Trophoblast cell (in vitro differentiated cells and primary cell): ENCODE results near the gene GNB1.

Experiments used
- DNase-seq, 2 donors: peaks; one replicate each; pipeline ENCODE4 v3.0.0-alpha.2; 2016
- H2AFZ ChIP-seq: 2 replicates; pipeline ENCODE4 v1.6.1; 2013; ENCODE audit warnings: low read length, moderate library complexity, mild to moderate bottlenecking; ENCODE audit not compliant: insufficient read depth, poor library complexity
- H2AK5ac ChIP-seq: 2 replicates; pipeline ENCODE4 v1.6.1; 2013; ENCODE audit warnings: mild to moderate bottlenecking, low read length
- H2BK120ac ChIP-seq: 2 replicates; pipeline ENCODE4 v1.6.1; 2013; ENCODE audit warnings: low read length, mild to moderate bottlenecking, moderate library complexity; ENCODE audit not compliant: insufficient read depth, poor library complexity
- H2BK12ac ChIP-seq: 2 replicates; pipeline ENCODE4 v1.6.1; 2013; ENCODE audit warnings: mild to moderate bottlenecking, low read length, moderate library complexity
- H2BK5ac ChIP-seq: 2 replicates; pipeline ENCODE4 v1.6.1; 2013; ENCODE audit warnings: low read length, low read depth, moderate library complexity, mild to moderate bottlenecking; ENCODE audit not compliant: poor library complexity
- H3K14ac ChIP-seq: 2 replicates; pipeline ENCODE4 v1.6.1; 2013; ENCODE audit warnings: mild to moderate bottlenecking, low read length
- H3K18ac ChIP-seq: 2 replicates; pipeline ENCODE4 v1.6.1; 2013; ENCODE audit warnings: mild to moderate bottlenecking, low read length
- H3K23ac ChIP-seq: 2 replicates; pipeline ENCODE4 v1.6.1; 2013; ENCODE audit warnings: low read length
- H3K27ac ChIP-seq: 2 replicates; pipeline ENCODE4 v1.5.1; 2013; ENCODE audit warnings: low read depth, mild to moderate bottlenecking, inconsistent platforms, low read length, moderate library complexity
- H3K27me3 ChIP-seq: 2 replicates; pipeline ENCODE4 v1.6.1; 2013; ENCODE audit warnings: inconsistent platforms, mild to moderate bottlenecking, low read length, moderate library complexity; ENCODE audit not compliant: insufficient read depth
- H3K36me3 ChIP-seq, 2 experiments: 1 replicate in 1 of 2; 2 replicates in 1 of 2; pipeline ENCODE4 v1.6.1; 2013; ENCODE audit warnings: low read length in 2 of 2, mild to moderate bottlenecking in 2 of 2, moderate library complexity in 1 of 2; ENCODE audit not compliant: insufficient read depth in 2 of 2, control insufficient read depth in 1 of 2
- H3K4ac ChIP-seq: 2 replicates; pipeline ENCODE4 v1.6.1; 2013; ENCODE audit warnings: low read depth, mild to moderate bottlenecking, low read length, moderate library complexity
- H3K4me1 ChIP-seq, 2 experiments: 1 replicate in 1 of 2; 2 replicates in 1 of 2; pipeline ENCODE4 v1.6.1; 2013; ENCODE audit warnings: low read length in 2 of 2, mild to moderate bottlenecking in 2 of 2, moderate library complexity in 1 of 2; ENCODE audit not compliant: insufficient read depth in 2 of 2, control insufficient read depth in 1 of 2
- H3K4me2 ChIP-seq: 2 replicates; pipeline ENCODE4 v1.6.1; 2013; ENCODE audit warnings: inconsistent platforms, mild to moderate bottlenecking, low read length, moderate library complexity
- H3K4me3 ChIP-seq: 2 replicates; pipeline ENCODE4 v1.5.1; 2013; ENCODE audit warnings: mild to moderate bottlenecking, low read depth, low read length, inconsistent platforms
- H3K79me1 ChIP-seq: one replicate; pipeline ENCODE4 v1.6.1; 2013; ENCODE audit warnings: low read length
- H3K79me2 ChIP-seq: 2 replicates; pipeline ENCODE4 v1.6.1; 2013; ENCODE audit warnings: low read length, mild to moderate bottlenecking; ENCODE audit not compliant: control insufficient read depth, insufficient read depth, poor library complexity
- H3K9ac ChIP-seq: 2 replicates; pipeline ENCODE4 v1.6.1; 2013; ENCODE audit warnings: mild to moderate bottlenecking, low read length
- H3K9me3 ChIP-seq: 2 replicates; pipeline ENCODE4 v1.6.1; 2013; ENCODE audit warnings: low read depth, mild to moderate bottlenecking, control low read depth, inconsistent platforms, low read length; ENCODE audit not compliant: insufficient read depth
- H4K12ac ChIP-seq: 2 replicates; pipeline ENCODE4 v1.6.1; 2013; ENCODE audit warnings: low read depth, mild to moderate bottlenecking, low read length, moderate library complexity
- H4K8ac ChIP-seq: 2 replicates; pipeline ENCODE4 v1.6.1; 2013; ENCODE audit warnings: low read depth, mild to moderate bottlenecking, low read length, moderate library complexity
- H4K91ac ChIP-seq: one replicate; pipeline ENCODE4 v1.6.1; 2013; ENCODE audit warnings: low read depth, mild to moderate bottlenecking, low read length, moderate library complexity
- WGBS: extraction: QIAGEN DNeasy Blood & Tissue Kit; methylation state at CpG from one replicate; pipeline ENCODE4 v1.1.7; 2013; ENCODE audit warnings: missing lambda C conversion rate; ENCODE audit not compliant: insufficient read length, insufficient coverage; ENCODE audit errors: extremely low coverage; 5-methylcytosine and 5-hydroxymethylcytosine counted together

Gene GNB1

DNA sequence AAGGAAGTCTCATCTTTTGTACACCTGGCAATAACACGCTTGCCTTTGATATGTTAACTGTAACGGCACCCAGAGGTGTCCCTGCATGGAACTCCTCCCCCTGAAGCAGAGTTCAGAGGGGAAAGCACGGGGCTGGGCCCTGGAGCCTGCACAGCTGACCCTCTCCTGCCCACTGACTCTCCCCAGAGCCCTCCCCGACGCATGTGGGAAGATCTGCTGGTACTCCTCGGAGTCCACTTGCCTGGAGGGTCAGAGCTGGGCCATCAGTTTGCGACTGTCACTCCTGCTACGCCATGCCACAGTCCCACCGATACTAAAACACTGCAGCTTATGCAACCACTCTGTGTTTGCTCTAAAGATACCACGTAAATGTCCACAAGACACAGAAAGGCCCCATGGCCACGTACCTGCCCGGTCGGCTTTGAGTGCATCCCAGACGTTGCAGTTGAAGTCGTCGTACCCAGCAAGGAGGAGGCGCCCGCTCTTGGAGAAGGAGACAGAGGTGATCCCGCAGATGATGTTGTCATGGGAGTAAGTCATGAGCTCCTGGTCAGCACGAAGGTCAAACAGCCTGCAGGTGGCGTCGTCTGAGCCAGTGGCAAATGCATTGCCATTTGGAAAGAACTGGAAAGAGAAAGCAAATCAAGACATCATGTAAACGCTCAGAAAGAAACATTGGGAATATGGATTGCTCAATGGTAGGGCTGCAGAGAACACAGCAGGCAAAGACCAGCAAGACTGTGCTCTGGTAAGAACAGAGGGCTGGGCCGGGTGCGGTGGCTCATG lies 102.0 kb downstream of the GNB1 start:
- H4K12ac ChIP-seq: no peak overlapping the region
- H3K23ac ChIP-seq: no peak overlapping the region
- H2BK120ac ChIP-seq: no peak overlapping the region
- no peak overlapping the region for H4K8ac ChIP-seq
- peaks cover 72 to 80% of the 10 kb centered on the region in 2 experiments for H3K36me3 ChIP-seq
- H3K79me2 ChIP-seq: no peaks in the 10 kb centered on the region
- no peak overlapping the region for H3K18ac ChIP-seq
- no peaks in the 10 kb centered on the region for H3K27me3 ChIP-seq
- no peak overlapping the region for H2AK5ac ChIP-seq
- no peak overlapping the region for H2AFZ ChIP-seq
- H3K14ac ChIP-seq: no peak overlapping the region
- DNase-seq: peak in 1 of 2 donors; percentile 54
- H3K4me2 ChIP-seq: no peak overlapping the region
- no peaks in the 10 kb centered on the region for H3K4me1 ChIP-seq
- H3K9ac ChIP-seq: no peak overlapping the region
- no peak overlapping the region for H3K4me3 ChIP-seq
- no peak overlapping the region for H3K4ac ChIP-seq
- H2BK12ac ChIP-seq: no peak overlapping the region
- H2BK5ac ChIP-seq: no peak overlapping the region
- WGBS: no CpG with 5 or more reads among the region's 25 CpGs
- H4K91ac ChIP-seq: no peak overlapping the region
- peaks cover 2% of the 10 kb centered on the region for H3K9me3 ChIP-seq
- no peaks in the 10 kb centered on the region for H3K79me1 ChIP-seq
- no peak overlapping the region for H3K27ac ChIP-seq

- H3K79me2 ChIP-seq: no peaks in the 10 kb centered on the region
- no peak overlapping the region for H2BK5ac ChIP-seq
- no peak overlapping the region for H4K91ac ChIP-seq
- H3K23ac ChIP-seq: no peak overlapping the region
- no peaks in the 10 kb centered on the region for H3K79me1 ChIP-seq
- DNase-seq: no peak
- H3K27me3 ChIP-seq: no peaks in the 10 kb centered on the region
- H2BK120ac ChIP-seq: no peak overlapping the region
- no peak overlapping the region for H2AK5ac ChIP-seq
- peaks cover 65 to 75% of the 10 kb centered on the region in 2 experiments for H3K36me3 ChIP-seq
- H3K18ac ChIP-seq: no peak overlapping the region
- no peak overlapping the region for H4K12ac ChIP-seq
- H3K27ac ChIP-seq: no peak overlapping the region
- H2AFZ ChIP-seq: no peak overlapping the region
- no peak overlapping the region for H3K4me2 ChIP-seq
- H3K9ac ChIP-seq: no peak overlapping the region
- WGBS: no CpG with 5 or more reads among the region's 7 CpGs
- H4K8ac ChIP-seq: no peak overlapping the region
- H3K4me1 ChIP-seq: peaks cover 0 to 2% of the 10 kb centered on the region in 2 experiments
- H3K4me3 ChIP-seq: no peak overlapping the region
- no peak overlapping the region for H3K4ac ChIP-seq
- peaks cover 2% of the 10 kb centered on the region for H3K9me3 ChIP-seq
- no peak overlapping the region for H2BK12ac ChIP-seq
- H3K14ac ChIP-seq: no peak overlapping the region
These were observed 102.8 kb downstream of the GNB1 start for GRCh38 chr1:1788136-1788535.

- Histone ChIP-seq H4K91ac (no peak overlapping the region), H3K27me3 (no peaks in the 10 kb centered on the region), H3K4ac (no peak overlapping the region), H3K23ac (no peak overlapping the region), H3K36me3 (peaks cover 58 to 70% of the 10 kb centered on the region in 2 experiments), H2BK12ac (no peak overlapping the region), H2AFZ (no peak overlapping the region), H3K79me2 (no peaks in the 10 kb centered on the region), H3K18ac (no peak overlapping the region), H3K14ac (no peak overlapping the region), H3K4me2 (no peak overlapping the region), H3K9ac (no peak overlapping the region), H3K4me3 (no peak overlapping the region), H4K8ac (no peak overlapping the region), H3K4me1 (peaks cover 0 to 10% of the 10 kb centered on the region in 2 experiments), H3K9me3 (peaks cover 2% of the 10 kb centered on the region), H2AK5ac (no peak overlapping the region), H2BK120ac (no peak overlapping the region), H3K79me1 (no peaks in the 10 kb centered on the region), H3K27ac (no peak overlapping the region), H2BK5ac (no peak overlapping the region), H4K12ac (no peak overlapping the region)
- WGBS: no CpG with 5 or more reads among the region's 20 CpGs
- no peak for DNase-seq
These were observed 103.9 kb downstream of the GNB1 start for GRCh38 chr1:1786836-1787605.

- H4K91ac ChIP-seq: no peak overlapping the region
- no peak overlapping the region for H3K14ac ChIP-seq
- peaks cover 2% of the 10 kb centered on the region for H3K9me3 ChIP-seq
- no peak overlapping the region for H3K4me2 ChIP-seq
- H3K79me1 ChIP-seq: no peaks in the 10 kb centered on the region
- H2AFZ ChIP-seq: no peak overlapping the region
- H3K9ac ChIP-seq: no peak overlapping the region
- no peak overlapping the region for H2BK12ac ChIP-seq
- peaks cover 50 to 61% of the 10 kb centered on the region in 2 experiments for H3K36me3 ChIP-seq
- no peak overlapping the region for H3K23ac ChIP-seq
- DNase-seq: no peak
- no peak overlapping the region for H3K18ac ChIP-seq
- H3K27ac ChIP-seq: no peak overlapping the region
- H3K4me1 ChIP-seq: peaks cover 4 to 11% of the 10 kb centered on the region in 2 experiments
- no peak overlapping the region for H2BK120ac ChIP-seq
- H3K4me3 ChIP-seq: no peak overlapping the region
- H2BK5ac ChIP-seq: no peak overlapping the region
- H4K8ac ChIP-seq: no peak overlapping the region
- no peak overlapping the region for H2AK5ac ChIP-seq
- WGBS: no CpG with 5 or more reads among the region's 10 CpGs
- H3K4ac ChIP-seq: no peak overlapping the region
- no peaks in the 10 kb centered on the region for H3K79me2 ChIP-seq
- no peaks in the 10 kb centered on the region for H3K27me3 ChIP-seq
- no peak overlapping the region for H4K12ac ChIP-seq
These were observed 105.2 kb downstream of the GNB1 start for GRCh38 chr1:1785666-1786065.
